BE2C (cell line): ENCODE results near the gene SCN4A.

Experiments
- DNase-seq: peaks from one replicate; pipeline ENCODE4 v3.0.0-alpha.2; 2020
- H3K27me3 ChIP-seq: fragments of 250-450 bp; sonication (Bioruptor Pico); 2 replicates; pipeline ENCODE4 v1.5.1; 2020; ENCODE audit warnings: mild to moderate bottlenecking
- H3K36me3 ChIP-seq: fragments of 250-450 bp; sonication (Bioruptor Pico); 2 replicates; pipeline ENCODE4 v1.5.1; 2020; ENCODE audit warnings: mild to moderate bottlenecking
- H3K4me1 ChIP-seq: fragments of 250-450 bp; sonication (Bioruptor Pico); 2 replicates; pipeline ENCODE4 v1.5.1; 2020
- H3K4me3 ChIP-seq: 2 replicates; pipeline ENCODE4 v1.5.1; 2011; ENCODE audit warnings: low read depth, low read length
- H3K9me3 ChIP-seq: fragments of 250-450 bp; sonication (Bioruptor Pico); 2 replicates; pipeline ENCODE4 v1.5.1; 2020
- CTCF ChIP-seq: IDR thresholded peaks from 2 replicates; pipeline ENCODE4 v1.5.1; 2012; ENCODE audit warnings: mild to moderate bottlenecking, low read depth, low read length

Gene SCN4A

GRCh38 chr17:64002658-64003525 lies 30.2 kb upstream of the SCN4A start:
- Histone ChIP-seq H3K27me3 (no peaks in the 10 kb centered on the region), H3K4me3 (no peak overlapping the region), H3K4me1 (peaks cover 9% of the 10 kb centered on the region), H3K9me3 (no peaks in the 10 kb centered on the region), H3K36me3 (peaks cover 12% of the 10 kb centered on the region)
- TF ChIP-seq CTCF = no peak
- no peak for DNase-seq

- no peaks in the 10 kb centered on the region for H3K9me3 ChIP-seq
- no peaks in the 10 kb centered on the region for H3K27me3 ChIP-seq
- H3K4me3 ChIP-seq = no peak overlapping the region
- no peak for TF ChIP-seq CTCF
- DNase-seq = no peak
- H3K36me3 ChIP-seq = peaks cover 12% of the 10 kb centered on the region
- peaks cover 6% of the 10 kb centered on the region for H3K4me1 ChIP-seq
These were observed 29.2 kb upstream of the SCN4A start for GRCh38 chr17:64001763-64002529.

GRCh38 chr17:64001091-64001579 lies 28.4 kb upstream of the SCN4A start:
- Histone ChIP-seq H3K4me3 (no peak overlapping the region), H3K27me3 (no peaks in the 10 kb centered on the region), H3K9me3 (no peaks in the 10 kb centered on the region), H3K4me1 (peaks cover 6% of the 10 kb centered on the region), H3K36me3 (peaks cover 12% of the 10 kb centered on the region)
- no peak for TF ChIP-seq CTCF
- DNase-seq = no peak

- TF ChIP-seq CTCF = no peak
- Histone ChIP-seq H3K4me3 (no peak overlapping the region), H3K27me3 (no peaks in the 10 kb centered on the region), H3K9me3 (no peaks in the 10 kb centered on the region), H3K4me1 (no peaks in the 10 kb centered on the region; the same call in 1 of the 2 replicates), H3K36me3 (peaks cover 7% of the 10 kb centered on the region)
- DNase-seq = no peak
These were observed 27.2 kb upstream of the SCN4A start for GRCh38 chr17:63999680-64000531.

- H3K4me1 ChIP-seq = no peaks in the 10 kb centered on the region
- peak overlapping the region; percentile 75 for H3K4me3 ChIP-seq
- TF ChIP-seq CTCF = no peak
- no peaks in the 10 kb centered on the region for H3K27me3 ChIP-seq
- DNase-seq = no peak
- no peaks in the 10 kb centered on the region for H3K9me3 ChIP-seq
- peaks cover 5% of the 10 kb centered on the region; the same call in 1 of the 2 replicates for H3K36me3 ChIP-seq
These were observed 26.3 kb upstream of the SCN4A start for GRCh38 chr17:63998721-63999679.
